AG08396 (cell line): ENCODE data around the gene CLNK.
"Not testable (repeated sequence)": the region's sequence is repeated elsewhere in the genome, so short reads cannot be mapped to it uniquely, and the experiment has no call there.

Source experiments
- DNase-seq: peaks from one replicate; pipeline ENCODE4 v3.0.0; 2012; ENCODE audit warnings: low spot score, mixed read lengths

CLNK gene

DNA sequence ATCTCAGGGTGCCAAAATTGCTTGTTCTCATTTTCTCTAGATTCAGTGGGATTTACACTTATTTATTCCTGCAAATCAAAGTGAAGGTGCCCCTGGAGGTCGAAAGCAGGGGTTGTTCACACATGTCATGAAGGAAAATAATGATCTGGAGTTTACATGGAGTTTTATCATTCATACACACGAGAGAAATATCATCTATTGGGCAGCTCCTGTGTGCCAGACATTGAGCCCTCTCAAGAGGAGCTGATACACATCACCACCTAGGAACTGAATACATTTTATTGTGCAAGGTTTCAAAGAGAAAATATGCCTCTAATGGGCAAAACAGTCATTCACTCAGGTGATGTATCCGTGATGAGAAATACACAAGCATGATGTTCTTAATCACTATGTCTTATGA, 23.5 kb downstream of the CLNK start:
- DNase-seq: no peak

DNA sequence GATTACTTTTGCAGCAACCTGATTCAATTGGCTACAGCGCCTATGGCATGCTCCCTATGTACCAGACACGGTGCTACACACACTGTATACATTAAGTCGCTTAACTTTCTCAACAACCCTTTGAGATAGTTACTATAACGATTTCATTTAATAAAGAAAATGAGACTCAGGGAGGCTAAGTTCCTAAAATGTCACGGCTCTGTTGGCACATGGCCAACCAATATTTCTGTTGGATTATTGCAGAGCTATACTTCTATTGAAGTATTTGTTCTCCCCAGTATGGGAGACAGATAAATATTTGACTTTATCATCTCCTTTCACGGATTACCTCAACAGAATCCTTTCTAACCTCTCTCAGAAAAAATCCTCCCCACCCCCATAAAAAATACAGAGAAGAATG, 25.3 kb downstream of the CLNK start:
- DNase-seq: no peak

- DNase-seq: no peak
Measured at GRCh38 chr4:10656988-10657387, 27.6 kb downstream of the CLNK start.

DNA sequence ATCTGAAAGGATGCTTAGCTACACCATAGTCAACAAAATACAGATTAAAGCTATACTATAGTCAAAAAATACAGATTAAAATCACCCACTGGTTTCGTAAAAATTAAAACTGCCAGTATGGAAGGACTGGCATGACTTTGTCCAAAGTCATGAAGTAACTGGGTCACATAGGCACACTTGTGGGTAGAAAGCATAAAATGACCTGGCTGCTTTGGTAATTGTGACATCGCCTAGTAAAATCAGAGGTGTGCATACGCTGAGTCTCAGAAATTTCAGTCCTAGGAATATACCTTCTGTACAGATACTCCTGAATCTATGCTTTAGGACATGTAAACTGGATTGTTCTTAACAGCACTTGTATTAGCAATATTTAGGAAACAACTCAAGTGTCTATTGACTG, 28.1 kb downstream of the CLNK start:
- no peak for DNase-seq

DNA sequence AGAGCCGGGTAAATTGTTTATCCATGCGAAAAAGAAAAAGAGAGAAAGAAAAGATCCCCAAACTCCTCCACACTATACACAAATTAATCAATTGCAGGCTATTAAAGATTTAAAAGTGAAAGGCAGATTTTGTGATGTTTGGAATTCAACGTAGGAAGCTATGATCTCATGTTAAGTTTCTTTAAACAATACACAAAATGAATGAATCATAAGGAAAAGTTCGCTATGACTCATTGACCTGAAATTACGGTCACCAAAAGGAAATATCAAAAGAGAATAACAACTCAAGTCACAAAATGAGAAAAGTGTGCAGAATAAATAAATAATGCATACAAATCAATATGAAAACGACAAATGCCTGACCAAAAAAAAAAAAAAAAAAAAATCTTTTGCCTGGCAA, 28.6 kb downstream of the CLNK start:
- DNase-seq: peak; percentile 15

- DNase-seq: no peak
Measured at GRCh38 chr4:10648479-10648878, 36.1 kb downstream of the CLNK start.

DNA sequence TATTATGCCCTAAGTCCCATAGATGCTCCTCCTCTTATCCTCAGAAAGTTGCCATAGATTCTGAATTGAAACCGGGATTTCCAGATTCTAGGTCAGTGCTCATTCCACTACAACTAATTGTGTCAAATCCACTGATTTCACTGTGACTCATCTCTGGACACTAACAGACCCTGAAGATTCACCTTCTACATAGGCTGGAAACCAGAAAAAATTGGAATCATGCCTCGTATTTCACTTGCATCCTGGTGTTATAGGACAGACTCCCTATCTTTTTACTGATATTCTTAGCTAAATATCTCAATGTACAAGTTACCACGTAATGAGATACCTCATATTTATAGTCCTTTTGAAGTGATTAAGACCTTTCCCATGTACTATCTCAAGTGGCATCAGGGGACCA, 36.7 kb downstream of the CLNK start:
- DNase-seq: no peak

DNA sequence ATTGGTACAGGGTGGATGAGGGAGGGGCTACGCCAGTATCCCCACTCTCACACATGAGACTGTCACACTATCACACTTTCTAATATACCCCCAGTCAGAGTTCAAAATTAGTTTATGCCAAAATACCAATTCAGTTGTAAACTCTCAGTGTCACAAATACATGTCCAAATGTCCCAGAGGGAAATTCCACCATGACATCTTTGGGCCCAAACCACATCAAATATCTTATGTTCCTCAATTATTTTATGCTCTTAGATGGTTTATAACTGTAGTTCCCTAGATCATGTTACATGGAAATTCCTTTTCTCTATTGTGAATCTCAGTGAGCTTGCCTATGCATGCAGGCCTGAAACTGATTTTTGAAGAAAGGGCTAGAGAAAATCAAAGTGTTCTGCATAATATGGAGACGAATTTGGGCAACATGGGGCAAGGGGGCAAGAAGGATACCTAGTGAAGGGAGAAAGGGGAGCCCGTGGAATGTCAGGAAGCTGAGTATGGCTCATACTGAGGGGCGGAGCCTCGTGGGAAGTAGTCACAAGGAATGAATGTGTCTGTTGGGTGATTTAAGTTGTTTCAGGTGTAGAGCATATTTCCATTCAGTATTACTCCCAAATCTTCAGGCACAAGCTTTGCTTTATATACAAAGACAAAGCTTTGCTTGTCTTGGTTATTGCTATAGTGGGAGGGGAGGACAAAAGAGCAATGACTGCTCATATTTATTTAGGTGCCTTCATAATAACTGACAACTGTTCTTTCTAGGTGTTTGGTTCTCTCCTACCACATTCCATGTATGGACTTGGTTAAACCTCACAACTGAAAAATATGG, 40.8 kb downstream of the CLNK start:
- DNase-seq: no peak

DNA sequence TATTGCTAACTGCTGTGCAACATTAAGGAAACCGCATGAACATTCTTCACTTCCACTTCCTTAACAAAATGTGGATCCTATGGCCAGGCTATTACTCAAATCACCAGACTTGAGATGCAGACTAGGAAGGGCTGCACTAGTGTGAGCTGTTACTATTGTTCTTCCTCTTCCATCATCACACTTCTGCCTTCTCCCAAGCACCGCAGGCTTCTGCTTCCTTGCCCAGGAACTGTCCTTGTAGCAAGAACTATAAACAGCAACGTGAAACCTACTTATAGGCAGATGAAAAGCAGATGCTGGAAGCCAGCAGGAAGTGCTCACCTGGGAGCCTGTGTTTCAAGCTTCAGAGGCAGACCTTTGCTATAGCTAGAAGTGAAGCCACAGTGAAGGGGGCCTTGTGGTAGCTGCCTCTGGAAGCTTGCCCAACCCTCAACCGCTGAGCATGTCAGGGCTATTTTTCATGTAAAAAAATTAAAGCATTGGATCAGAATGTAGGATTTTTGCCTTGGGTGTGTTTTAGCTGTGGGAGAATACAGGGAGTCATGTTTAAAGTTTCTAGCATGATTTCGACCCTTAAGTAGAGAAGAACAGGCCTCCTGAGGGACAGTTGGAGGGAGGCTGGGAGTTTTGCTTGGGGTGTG, 43.9 kb downstream of the CLNK start:
- no peak for DNase-seq

- no peak for DNase-seq
Measured at GRCh38 chr4:10639664-10640063, 44.9 kb downstream of the CLNK start.

DNA sequence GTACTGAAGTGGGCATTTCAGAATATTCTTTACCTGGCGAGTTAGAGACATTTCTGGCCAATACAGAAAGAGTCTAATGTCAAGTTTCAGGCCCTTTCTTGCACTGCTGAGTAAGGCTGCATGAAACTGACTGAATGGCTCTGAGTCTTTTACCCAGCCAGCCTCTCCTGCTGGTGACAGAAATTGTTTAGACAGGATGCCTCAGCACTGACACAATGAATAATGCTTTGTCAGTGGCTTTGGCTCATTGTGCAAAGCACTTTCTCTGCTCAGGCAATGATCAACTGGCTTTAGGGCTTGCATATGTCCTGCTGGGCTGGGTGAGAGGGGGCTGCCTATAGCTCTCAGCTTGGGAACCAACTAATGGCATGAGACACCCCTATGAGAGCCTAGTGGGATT, 45.5 kb downstream of the CLNK start:
- no peak for DNase-seq

GRCh38 chr4:10635091-10635490, 49.5 kb downstream of the CLNK start:
- DNase-seq: no peak

GRCh38 chr4:10629394-10629793, 55.2 kb downstream of the CLNK start:
- no peak for DNase-seq

- DNase-seq: no peak
Measured at GRCh38 chr4:10625131-10625530, 59.4 kb downstream of the CLNK start.

DNA sequence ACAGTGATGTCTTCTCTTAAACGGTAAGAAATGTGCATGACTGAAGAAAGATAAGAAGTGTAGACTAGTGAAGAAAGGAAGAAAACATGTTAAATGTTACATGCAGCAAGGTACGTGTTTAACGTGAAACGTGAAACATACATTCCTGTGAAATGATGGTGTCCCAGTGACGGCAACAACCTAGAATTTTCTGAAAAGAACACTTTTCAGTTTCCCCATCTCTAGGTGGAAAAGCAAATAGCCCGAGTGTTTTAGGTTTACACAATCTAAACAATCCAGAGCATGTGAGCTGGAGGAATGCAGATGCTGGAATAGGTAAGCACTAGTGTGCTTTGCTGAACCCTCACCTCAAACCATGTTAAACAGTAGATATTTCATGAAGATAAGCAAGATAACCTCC, 60.7 kb downstream of the CLNK start:
- DNase-seq: no peak

- DNase-seq: peak; percentile 24
Measured at GRCh38 chr4:10623241-10623640, 61.3 kb downstream of the CLNK start.

GRCh38 chr4:10622728-10623127, 61.8 kb downstream of the CLNK start:
- no peak for DNase-seq

GRCh38 chr4:10620935-10621488, 63.6 kb downstream of the CLNK start:
- no peak for DNase-seq

DNA sequence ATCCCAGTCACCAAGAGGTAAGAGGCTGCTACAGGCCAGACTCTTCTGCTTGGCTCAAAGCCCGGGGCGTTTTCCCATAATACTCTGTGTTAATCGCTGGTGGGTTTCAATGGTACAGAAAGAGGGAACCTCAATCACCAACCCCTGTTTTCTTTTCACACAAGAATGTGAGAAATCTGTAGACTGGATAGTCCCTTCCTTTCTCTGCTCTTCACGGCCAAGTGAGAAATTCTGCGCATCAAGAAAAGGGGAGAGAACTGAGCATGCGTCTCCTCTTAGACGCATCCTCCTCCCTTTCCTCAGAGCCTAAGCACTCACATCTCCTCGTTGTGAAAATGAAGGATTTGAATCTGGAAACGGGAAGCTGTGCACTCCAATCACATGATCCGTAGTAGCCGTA, 64.7 kb downstream of the CLNK start:
- DNase-seq: no peak

- no peak for DNase-seq
Measured at GRCh38 chr4:10619220-10619619, 65.3 kb downstream of the CLNK start.

GRCh38 chr4:10614926-10615325, 69.6 kb downstream of the CLNK start:
- DNase-seq: not testable (repeated sequence)

DNA sequence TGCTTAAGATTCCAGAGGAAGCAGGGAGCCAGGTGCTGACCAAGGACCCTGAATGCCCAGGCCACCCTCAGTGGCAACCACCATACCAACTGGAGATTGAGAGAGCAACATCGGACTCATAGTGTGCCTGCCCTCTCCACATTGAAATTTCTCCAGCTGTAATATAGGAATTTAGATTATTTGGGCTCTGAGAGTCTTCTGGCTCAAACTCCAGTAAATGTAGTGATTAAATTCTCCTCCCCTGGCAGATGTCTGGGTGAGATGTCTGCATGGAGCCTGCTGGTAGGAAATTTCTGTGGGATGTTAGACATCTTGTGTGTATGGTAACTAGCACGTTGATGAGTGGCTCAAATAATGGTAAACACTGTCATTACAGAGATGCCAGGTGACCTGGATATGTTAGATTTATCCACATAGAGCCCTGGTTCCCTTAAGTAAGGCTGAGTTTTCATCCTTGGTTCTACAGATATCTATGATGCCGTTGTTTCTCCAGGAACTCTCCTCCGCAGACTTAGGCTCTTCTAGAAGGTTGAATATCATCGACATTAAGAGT, 70.6 kb downstream of the CLNK start:
- DNase-seq: no peak

- no peak for DNase-seq
Measured at GRCh38 chr4:10612476-10612875, 72.1 kb downstream of the CLNK start.
